Stimulated activated CD4-positive, alpha-beta T cell treated with anti-CD3 and anti-CD28 coated beads, Interleukin-15, amount 100 ng/mL, for 48 hours (primary cell): ENCODE results near the gene ME2.
A peak's percentile ranks its signal among the peaks of the same experiment; 100 is the strongest.
"Not testable (repeated sequence)": the region's sequence is repeated elsewhere in the genome, so short reads cannot be mapped to it uniquely, and the experiment has no call there.

Experiments used
- DNase-seq, 2 donors: peaks; one replicate each; pipeline ENCODE4 v3.0.0-alpha.2; 2020; ENCODE audit warnings: low read depth in 2 of 2

Gene ME2

DNA sequence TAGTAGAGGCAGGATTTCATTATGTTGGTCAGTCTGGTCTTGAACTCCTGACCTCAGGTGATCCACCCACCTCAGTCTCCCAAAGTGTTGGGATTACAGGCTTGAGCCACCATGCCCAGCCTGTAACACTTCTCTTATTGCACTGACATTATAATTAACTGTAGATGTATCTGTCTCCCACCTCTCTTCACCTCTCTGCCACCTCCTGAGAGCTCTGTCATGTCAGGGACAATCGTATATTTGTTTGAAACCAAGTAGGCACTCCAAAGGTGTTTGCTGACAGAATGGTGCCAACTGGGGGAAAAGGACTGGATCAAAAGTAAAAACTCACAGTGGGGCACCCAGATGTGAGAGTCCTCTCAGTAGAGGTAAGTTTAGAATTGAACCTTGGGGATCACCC, 17.3 kb upstream of the ME2 start:
- no peak for DNase-seq

DNA sequence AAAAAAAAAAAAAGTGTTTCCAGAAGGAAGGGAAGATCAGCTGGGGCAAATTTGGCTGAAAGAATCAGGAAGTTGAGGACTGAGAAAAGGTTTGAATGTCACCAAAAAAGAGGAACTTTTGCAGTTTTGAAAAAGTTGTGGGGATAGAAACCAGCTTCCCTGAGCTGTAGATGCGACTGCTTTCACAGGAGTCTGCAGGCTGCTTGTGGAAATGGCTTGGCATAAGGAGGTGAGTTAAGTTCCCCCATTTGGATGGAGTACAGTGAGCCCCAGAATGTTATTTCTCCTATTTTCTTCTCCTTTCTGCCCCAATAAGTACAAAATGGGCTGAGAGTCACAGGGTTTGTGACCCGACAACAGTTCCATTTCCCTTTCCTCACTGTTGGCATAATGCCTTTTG, 16.5 kb upstream of the ME2 start:
- no peak for DNase-seq

DNA sequence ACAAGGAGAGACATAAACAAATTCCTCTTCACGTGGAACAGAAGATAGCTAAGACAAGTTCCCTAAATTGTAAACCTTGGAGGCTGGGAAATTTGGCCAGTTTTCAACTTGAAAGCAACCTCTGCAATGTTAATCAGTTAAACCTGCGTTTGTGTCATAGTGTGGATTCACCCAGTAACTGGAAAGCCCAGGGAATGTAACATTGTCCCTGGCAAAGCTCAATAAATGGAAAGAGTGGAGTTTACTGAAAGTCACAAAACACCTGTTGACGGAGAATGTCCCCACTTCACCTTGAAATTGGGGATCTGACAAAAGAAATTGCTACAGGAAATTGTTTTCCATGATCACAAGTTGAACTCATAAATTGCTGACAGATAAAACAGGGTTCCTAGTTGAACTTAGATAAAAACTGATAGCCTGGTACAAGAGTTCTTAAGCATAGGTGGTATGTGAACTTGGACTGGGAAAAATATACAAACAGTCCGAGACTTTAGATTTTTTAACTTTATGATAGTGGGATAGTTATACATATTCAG, 15.0 kb upstream of the ME2 start:
- DNase-seq = no peak

DNA sequence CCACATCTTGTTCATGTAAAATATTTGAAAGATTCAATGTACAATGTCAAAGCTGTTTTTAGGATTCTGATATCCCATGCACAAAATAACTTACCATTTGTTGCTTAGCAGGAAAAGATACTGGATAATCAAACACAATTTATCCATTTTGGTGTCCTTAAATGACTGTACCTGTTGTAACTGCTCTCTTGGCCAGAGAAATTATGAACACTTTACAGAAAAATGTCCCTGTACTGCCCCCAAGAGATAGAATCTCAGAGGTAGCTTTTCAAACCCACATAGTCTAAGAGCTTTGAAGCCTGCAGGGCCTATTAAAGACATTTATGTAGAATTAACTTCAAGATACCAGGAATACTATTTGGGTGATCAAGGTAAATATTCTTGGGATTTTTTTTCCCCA, 12.2 kb upstream of the ME2 start:
- no peak for DNase-seq

DNA sequence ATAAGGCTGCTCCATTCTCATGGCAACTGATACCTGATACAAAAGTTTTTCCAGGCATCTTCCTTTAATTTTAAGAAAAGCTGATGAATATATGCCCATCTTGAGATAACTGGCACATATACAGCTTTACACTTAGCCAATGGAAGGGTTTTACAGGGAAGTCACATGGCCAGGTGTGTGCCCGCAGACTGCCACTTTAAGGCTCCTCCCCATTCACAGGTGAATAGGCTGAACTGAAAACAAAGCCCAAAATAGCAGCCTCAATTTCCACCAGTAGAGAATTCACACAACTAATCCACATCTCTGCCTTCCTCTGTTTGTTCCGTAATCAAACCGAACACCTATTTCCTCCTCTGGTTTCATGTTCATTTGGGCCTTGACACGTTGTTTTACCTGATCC, 9.8 kb upstream of the ME2 start:
- no peak for DNase-seq

DNA sequence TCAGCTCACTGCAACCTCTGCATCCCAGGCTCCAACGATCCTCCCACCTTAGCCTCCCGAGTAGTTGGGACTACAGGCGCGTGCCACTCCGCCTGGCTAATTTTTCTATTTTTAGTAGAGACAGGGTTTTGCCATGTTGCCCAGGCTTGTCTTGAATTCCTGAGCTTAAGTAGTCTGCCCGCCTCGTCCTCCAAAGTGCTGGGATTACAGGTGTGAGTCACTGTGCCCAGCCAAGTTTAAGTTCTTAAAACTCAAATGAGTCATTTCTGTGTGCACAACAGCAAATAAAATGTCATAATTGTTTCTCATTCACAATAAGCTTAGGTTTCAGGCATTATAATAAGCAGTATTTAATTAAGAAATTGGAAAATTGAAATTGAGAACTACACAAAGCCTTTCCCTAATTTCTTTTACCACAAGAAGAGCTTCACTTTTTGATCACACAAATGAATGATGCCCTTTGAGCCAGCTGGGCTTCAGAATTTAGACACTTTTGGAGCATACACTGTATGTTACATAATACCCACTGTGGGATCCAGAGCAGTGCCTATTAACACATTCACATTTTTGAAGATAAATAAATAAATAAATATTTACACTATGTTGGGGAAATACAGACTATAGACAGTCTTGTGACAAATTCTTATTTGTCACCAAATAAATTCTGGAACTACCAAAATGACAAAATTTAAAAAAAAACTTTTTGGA, 8.6 kb upstream of the ME2 start:
- DNase-seq = no peak

DNA sequence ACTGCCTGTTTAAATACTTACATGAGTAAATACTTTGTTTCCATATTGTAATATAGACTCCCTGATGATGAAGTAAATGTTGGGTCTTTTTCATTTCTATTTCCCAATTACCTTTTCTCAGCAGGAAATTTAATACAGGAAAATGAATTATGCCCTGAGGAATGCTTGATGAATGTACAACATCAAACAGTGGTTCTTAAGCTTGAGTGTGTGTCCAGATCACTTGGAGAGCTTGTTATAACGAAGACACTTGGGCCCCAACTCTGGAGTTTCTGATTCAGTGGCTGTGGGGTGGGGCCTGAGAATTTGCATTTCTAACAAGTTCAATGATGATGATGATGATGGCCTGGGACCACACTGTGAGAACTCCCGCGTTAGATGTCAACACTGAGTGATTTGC, 7.1 kb upstream of the ME2 start:
- DNase-seq = no peak

DNA sequence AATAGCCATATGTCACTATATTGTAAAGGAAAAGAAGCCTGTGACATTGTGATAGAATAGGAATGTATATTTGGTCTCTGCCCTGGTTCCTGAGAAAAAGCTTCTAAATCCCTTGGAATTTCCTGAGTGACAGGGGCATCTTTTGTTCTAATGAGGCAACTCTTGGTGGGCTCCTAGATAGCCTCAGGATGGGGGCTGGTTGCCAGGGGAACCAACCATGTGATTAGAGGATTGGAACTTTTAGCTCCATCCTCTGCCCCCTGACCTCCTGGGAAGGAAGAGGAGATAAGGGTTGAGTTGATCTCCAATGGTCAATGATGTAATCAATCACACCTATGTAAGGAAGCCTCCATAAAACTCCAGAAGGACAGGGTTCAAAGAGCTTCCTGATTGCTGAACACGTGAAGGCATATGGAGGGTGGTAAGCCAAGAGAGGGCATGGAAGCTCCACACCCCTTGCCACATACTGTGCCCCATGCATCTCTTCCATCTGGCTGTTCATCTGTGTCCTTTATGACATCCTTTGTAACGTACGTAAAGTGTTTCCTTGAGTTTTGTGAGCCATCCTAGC, 2.9 kb upstream of the ME2 start:
- no peak for DNase-seq

DNA sequence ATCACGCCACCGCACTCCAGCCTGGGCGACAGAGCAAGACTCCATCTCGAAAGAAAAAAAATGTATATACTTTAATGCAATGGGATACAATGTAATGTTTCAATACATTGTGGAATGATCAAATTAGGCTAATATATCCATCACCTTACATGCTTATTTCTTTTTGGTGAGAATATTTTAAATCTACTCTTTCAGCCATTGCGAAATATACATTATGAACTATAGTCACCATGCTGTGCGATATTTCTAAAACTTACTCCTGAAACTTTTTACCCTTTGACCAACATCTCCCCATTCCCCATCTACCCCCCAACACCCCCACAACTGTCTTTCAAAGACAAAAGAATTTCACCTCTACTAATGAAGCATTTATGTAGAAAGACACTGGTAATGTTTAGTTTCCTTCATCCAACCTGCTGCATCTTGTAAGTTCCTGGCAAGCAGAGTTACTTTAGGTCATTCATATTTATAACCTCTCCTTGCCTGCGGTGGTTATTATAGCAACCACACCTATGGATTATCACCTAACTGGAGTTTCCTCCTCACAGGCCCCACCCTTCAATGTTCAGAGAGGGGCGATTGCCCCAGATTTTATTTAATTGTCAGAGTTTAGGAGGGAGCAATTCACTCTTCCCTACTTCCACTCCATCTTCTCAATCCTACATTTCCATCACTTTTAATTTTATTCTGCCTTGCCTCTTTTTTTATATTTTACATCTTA, 1.2 kb upstream of the ME2 start:
- DNase-seq = no peak

DNA sequence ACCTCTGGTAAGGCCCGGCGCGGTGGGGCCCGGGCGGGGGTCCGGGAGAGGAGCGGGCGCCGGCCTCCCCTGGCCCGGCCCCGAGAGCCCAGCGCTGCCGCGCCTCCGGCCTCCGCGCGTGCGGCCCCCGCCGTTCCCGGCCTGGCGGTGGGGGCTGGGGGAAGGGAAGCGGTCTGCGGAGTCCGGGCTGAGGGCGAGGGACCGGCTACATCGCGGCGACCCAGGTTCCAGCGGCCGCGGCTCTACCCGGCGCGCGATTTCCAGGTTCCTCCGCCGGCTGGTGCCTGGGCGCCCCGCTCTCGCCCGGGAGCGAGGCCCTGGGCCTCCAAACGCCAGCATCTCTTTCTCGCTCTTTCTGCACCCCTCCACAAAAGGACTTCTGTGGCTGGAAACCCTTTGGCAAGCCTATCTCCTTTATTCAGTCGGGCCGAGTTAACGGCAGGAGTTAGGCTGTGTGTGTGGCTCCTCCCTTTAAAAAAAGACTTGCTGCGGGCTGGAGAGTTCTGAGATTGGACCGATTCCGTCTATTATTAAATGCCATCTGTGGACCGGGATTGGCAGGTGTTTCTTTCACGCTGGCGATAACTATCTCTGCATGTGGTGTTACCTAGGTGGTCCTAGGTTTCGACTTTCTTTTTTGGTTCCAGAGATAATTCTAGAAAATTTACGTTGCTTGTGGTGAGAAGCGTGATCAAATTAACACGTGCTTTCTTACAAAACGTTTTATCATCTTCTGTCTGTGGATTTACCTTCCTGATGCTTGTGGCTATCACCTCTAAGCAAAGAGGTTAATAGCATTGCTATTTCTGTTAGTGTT, 592 bp downstream of the ME2 start:
- DNase-seq = peak in 1 of 2 donors; percentile 9

DNA sequence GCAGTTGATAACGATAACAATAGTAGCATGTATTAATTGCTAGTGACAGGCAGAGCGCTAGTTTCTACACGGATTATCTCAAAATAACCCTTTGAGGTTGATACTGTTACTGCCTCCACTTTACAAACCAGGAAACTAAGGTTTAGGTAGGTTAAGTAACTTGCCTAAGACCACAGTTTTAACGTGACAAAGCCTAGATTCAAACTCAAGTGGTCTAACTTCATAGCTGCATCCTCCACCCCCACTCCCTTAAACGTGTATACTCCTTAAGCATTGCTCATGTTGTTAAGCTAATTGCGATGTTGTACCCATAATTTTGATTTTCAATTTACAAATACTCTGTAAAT, 1.2 kb downstream of the ME2 start:
- no peak for DNase-seq

DNA sequence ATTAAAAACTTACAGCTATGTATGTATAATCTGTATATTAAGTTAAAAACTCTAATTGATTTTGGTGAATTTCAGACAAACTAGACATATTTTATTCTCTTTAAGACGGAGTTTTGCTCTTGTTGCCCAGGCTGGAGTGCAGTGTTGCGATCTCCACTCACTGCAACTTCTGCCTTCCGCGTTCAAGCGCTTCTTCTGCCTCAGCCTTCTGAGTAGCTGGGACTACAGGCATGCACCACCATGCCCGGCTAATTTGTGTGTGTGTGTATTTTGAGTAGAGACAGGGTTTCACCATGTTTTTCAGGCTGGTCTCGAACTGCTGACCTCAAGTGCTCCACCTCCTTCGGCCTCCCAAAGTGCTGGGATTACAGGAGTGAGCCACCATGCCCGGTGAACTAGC, 2.0 kb downstream of the ME2 start:
- DNase-seq = not testable (repeated sequence)

DNA sequence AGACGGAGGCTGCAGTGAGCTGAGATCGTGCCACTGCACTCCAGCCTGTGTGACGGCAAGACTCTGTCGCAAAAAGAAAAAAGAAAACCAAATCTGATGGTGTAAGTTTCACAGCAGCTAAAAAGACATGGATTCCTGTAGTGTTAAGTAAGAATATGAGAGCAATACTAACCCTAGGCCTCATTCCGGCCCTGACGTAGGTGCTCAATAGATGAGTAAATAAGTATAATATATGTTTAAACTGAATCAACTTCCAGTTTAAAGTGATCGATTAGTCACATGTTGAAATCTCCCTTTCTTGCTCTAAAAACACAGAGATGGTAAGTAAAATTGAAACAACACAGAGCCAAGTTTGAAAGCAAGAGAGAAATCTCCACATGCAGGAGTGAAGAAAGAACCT, 8.0 kb downstream of the ME2 start:
- DNase-seq = no peak

DNA sequence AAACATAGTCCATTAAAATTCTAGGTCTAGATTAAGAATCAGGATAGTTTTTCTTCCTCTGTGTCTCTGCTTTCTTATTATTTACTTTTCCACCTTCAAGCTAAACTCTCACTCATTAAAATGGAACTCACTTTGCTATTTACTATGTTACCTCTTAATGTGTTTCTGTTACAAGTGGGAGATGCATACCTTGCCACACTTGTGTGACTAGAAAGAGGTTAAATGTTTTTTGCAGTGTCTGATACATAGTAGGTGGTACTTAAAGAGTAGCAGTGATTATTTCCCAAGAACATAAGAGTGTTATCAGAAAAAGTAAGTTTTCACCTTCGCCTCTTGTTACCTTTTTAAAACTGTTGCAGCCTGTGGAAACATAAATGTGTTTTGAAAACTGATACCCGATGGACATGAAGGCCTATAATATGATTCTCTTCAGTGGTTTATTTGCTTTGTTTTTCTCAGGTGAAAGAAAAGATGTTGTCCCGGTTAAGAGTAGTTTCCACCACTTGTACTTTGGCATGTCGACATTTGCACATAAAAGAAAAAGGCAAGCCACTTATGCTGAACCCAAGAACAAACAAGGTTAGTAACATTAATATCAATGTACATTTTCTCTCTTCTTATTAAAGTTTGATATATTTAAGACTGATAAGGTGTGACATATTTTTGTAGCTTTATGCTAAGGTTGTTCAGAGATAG, 16.6 kb downstream of the ME2 start:
- no peak for DNase-seq

DNA sequence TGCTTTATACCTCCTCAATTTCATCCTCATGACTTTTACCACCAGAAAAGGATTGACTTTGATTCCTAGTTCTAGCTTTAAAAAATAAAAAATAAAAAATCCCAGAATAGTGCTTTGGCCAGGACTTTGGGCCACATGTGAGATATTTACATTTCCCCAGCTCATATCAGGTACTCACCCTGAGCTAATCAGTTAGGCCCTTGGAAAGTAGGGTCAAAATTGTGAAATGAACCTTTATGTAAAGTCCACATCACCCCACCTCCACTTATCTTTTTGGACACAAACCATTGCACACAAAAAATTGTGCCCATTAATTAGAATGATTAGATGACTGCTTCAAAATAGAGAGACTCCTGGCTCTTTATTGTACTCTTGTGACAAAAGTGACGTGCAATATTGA, 17.2 kb downstream of the ME2 start:
- no peak for DNase-seq

DNA sequence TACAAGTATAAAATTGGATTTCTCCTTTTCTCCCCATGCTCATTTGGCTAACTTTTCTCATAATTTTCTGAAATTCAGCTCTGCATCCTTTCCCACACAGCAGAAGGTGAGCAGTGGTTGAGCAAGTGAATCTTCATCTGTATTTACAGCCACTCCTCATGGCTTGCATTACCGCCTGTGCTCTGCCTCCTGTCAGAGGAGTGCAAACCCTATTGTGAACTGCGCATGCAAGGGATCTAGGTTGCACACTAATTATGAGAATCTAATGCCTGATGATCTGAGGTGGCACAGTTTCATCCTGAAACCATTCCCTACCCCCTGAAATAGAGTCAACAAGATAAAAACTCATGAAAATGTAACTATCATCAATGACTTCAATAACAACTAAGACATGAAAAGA, 20.0 kb downstream of the ME2 start:
- DNase-seq = no peak

DNA sequence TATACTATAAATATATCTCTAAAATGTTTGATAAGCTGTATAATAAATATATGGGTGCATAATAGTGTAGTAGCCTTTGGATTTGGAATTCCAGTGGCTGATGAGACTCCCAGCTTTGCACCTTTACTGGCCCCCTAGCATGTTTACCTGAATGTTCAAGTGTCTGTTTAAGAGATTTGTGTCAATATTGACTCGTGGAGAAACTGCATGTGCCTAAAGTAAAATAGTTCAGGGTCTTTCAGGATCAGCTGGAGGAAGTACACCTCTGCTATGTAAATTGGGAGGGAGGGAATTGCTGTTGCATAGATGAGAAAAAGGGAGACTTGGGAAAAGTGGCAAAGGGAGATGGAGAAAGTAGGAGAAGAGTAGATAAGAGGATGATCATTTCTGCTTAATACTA, 23.9 kb downstream of the ME2 start:
- no peak for DNase-seq

DNA sequence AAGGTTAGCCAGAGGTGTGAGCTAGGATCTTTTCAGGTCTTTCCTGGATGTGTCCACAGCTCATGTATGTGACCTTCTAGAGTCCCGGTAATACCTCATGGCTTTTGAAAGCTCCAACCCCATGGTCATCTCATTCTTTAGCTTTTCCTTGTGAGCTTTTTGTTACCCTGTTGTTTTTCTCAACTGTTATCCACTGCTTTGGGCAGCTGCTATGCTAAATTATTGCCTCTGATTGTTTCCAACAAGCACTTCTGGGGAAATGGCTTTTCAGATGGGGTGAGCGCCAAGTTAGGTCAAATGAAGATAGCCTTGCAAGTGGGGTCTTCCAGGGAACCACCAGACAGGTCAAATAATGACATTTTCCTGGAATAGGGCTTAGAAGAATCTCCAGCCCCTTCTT, 27.9 kb downstream of the ME2 start:
- DNase-seq = no peak

DNA sequence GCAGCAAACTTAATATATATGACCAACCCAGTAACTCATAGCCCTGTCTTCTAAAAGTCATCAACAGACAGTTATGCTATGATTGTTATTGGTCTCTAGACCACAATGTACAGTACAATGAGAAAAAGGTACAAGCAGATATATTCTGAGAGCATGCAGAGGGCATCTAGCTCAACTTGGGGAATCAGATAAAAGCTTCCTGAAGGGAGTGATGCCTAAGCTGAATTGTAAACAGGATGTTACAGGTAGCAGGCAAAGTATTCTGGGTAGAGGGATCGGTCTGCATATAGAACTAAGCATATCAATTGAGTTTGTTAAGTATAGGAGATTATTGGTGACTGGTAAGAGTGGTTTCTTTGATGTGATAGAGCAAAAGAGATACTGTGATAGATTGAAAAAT, 30.3 kb downstream of the ME2 start:
- DNase-seq = no peak

DNA sequence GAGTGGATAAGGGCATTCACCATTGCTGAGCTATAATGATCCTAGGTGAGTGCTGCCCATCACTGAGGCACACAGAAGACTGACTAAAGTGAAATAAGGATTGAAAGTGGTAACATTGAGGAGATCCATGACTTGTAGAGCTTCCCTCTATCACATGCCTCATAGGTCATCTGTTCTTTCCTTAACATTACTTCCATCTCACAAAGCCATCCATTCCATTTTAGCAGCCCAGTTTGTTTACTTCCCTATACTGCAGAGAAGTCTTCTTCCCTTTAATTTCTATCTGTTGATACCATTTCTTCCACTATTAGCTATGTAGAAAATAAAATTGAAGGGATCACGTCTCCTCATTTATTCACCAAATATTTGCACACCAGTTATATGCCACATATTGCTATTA, 32.1 kb downstream of the ME2 start:
- no peak for DNase-seq

DNA sequence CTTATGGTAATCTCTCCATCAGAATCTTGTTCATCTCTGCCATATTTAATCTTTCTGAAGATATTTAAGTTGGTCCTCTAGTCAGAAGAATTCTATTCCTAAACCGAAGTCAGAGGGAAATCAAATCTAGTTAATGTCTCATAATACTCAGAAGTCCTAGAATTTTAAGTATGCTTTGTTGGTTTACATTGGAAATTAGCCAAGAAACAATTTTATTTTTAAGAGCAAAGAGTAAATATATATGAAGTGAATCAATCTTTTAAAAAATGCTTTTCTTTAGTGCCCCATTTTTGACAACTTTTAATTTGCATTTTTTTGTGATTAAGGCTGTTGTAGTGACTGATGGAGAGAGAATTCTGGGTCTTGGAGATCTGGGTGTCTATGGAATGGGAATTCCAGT, 38.1 kb downstream of the ME2 start:
- DNase-seq = no peak

DNA sequence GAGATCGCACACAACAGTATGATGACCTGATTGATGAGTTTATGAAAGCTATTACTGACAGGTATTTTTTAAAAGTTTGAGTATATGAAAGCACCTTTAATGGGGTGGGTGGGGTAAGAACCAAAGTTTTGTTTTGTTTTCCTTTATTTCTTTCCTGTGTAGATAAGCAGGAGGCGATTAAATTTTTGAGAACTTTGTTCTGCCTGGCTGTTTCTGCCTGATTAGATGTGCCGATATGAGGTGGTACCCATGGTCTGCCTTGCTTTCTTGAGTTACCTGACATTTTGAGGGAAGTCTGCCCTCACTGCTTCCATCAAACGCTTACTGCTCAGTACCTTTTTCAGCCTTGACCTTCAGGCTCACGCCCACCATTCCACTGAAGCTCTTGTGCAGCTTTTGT, 39.2 kb downstream of the ME2 start:
- DNase-seq = no peak
